Stomach (tissue), 4 donors: ENCODE results near the gene COL9A1.

Experiments used
- POLR2A ChIP-seq, 4 donors: fragments of 450-650 bp; IDR thresholded peaks; one replicate each; pipeline ENCODE4 v1.6.1; 2016; ENCODE audit warnings: antibody characterized with exemption in 4 of 4, control low read depth in 2 of 4, mild to moderate bottlenecking in 1 of 4, moderate library complexity in 1 of 4
- POLR2AphosphoS5 ChIP-seq, 3 donors: sonication (generic); formaldehyde crosslinking; IDR thresholded peaks; one replicate each; pipeline ENCODE4 v1.6.1; 2016; ENCODE audit warnings: antibody characterized with exemption in 3 of 3
- TF ChIP-seq, protein P1 (sequence below), 7 experiments: fragments of 450-650 bp in 4 of 7; fragments of 200-600 bp in 3 of 7; sonication (generic) in 3 of 7; IDR thresholded peaks; one replicate each; pipeline ENCODE4 v1.5.1; 2016 to 2019; ENCODE audit warnings: antibody characterized with exemption in 7 of 7, control low read depth in 2 of 7, mild to moderate bottlenecking in 1 of 7

DNA sequence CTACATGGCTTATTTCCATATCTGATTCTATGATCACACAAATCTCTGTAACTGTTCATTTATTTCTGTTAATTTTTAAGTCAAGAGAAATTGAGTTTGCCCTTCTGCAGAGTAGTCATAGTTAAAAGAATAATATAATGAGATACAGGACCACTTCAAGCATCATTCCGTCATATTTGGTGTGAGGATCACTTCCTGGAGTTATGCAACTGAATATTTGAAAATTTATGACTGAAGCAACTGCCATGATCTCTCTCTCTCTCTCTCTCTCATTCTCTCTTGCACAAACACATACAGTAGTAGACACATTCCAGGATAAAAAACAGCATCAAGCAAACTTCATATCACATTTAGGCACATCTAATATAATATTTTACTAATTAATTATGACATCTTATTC is 116.4 kb downstream of the COL9A1 start:
- TF ChIP-seq POLR2AphosphoS5 (IDR thresholded peaks at IDR 0.05) = no peak
- no peak for TF ChIP-seq POLR2A (IDR thresholded peaks at IDR 0.05)
- TF ChIP-seq, protein P1, sequence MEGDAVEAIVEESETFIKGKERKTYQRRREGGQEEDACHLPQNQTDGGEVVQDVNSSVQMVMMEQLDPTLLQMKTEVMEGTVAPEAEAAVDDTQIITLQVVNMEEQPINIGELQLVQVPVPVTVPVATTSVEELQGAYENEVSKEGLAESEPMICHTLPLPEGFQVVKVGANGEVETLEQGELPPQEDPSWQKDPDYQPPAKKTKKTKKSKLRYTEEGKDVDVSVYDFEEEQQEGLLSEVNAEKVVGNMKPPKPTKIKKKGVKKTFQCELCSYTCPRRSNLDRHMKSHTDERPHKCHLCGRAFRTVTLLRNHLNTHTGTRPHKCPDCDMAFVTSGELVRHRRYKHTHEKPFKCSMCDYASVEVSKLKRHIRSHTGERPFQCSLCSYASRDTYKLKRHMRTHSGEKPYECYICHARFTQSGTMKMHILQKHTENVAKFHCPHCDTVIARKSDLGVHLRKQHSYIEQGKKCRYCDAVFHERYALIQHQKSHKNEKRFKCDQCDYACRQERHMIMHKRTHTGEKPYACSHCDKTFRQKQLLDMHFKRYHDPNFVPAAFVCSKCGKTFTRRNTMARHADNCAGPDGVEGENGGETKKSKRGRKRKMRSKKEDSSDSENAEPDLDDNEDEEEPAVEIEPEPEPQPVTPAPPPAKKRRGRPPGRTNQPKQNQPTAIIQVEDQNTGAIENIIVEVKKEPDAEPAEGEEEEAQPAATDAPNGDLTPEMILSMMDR (IDR thresholded peaks at IDR 0.05) = no peak
